Erythroblast (primary cell): ENCODE data around the gene SENP1.

ENCODE experiments used
- GATA1 ChIP-seq: IDR thresholded peaks from 2 replicates; pipeline ENCODE4 v1.6.1; 2011; ENCODE audit warnings: low read depth, mild to moderate bottlenecking, control low read depth, low read length, moderate library complexity
- POLR2A ChIP-seq: IDR thresholded peaks from 2 replicates; pipeline ENCODE4 v1.6.1; 2011; ENCODE audit warnings: mild to moderate bottlenecking, low read length

DNA sequence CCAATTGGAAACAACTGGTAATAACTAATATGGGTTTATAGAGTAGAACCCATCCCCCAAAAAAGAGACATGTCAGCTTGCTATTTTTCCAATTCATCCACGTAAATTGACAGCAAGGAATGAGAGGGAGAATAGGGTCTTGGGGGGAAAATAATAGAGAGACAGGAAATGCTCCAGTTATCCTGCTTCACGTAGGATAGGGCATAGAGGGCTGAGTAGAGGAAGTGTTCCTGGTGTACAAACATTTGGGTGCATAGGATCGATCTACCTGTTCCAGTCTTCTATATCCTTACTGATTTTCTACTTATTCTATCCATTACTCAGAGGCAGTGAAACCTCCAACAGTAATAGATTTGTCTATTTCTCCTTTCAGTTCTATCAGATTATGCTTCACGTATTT lies 52.0 kb downstream of the SENP1 start:
- TF ChIP-seq POLR2A, result no peak
- no peak for TF ChIP-seq GATA1
